Stimulated activated naive CD8-positive, alpha-beta T cell treated with anti-CD3 and anti-CD28 coated beads, Interleukin-15, Interleukin-2, amounts not matched to agents 100 ng/mL and 50 ng/mL, for 24 hours (primary cell): Measurements from ENCODE around the gene DSP.

Experiments
- H3K27ac Mint-ChIP-seq: one replicate; pipeline ENCODE4 v1.8.0; 2021; ENCODE audit warnings: mild to moderate bottlenecking, mixed read lengths
- H3K27me3 Mint-ChIP-seq: one replicate; pipeline ENCODE4 v1.8.0; 2021; ENCODE audit warnings: mixed read lengths
- H3K36me3 Mint-ChIP-seq: one replicate; pipeline ENCODE4 v1.8.0; 2021; ENCODE audit warnings: low read depth, mixed read lengths
- H3K4me1 Mint-ChIP-seq: one replicate; pipeline ENCODE4 v1.8.0; 2021; ENCODE audit warnings: low read depth, mixed read lengths
- H3K4me3 Mint-ChIP-seq: one replicate; pipeline ENCODE4 v1.8.0; 2021; ENCODE audit warnings: mild to moderate bottlenecking, mixed read lengths
- H3K9me3 Mint-ChIP-seq: one replicate; pipeline ENCODE4 v1.8.0; 2021; ENCODE audit warnings: mixed read lengths

Gene DSP

GRCh38 chr6:7561153-7561964, 19.9 kb downstream of the DSP start:
- Mint-ChIP-seq H3K4me3 (no peak overlapping the region), H3K27ac (no peak overlapping the region), H3K27me3 (peaks cover 48% of the 10 kb centered on the region)

GRCh38 chr6:7562769-7563168, 21.3 kb downstream of the DSP start:
- no peaks in the 10 kb centered on the region for H3K4me1 Mint-ChIP-seq
- H3K27me3 Mint-ChIP-seq: peaks cover 47% of the 10 kb centered on the region
- no peak overlapping the region for H3K4me3 Mint-ChIP-seq
- H3K36me3 Mint-ChIP-seq: no peaks in the 10 kb centered on the region
- H3K27ac Mint-ChIP-seq: no peak overlapping the region
- no peaks in the 10 kb centered on the region for H3K9me3 Mint-ChIP-seq

More at GRCh38 chr6:7561153-7561964, 19.9 kb downstream of the DSP start:
- Mint-ChIP-seq H3K4me1 (no peaks in the 10 kb centered on the region), H3K9me3 (no peaks in the 10 kb centered on the region), H3K36me3 (no peaks in the 10 kb centered on the region)

- Mint-ChIP-seq H3K36me3 (no peaks in the 10 kb centered on the region), H3K27me3 (peaks cover 56% of the 10 kb centered on the region), H3K27ac (no peak overlapping the region), H3K4me3 (no peak overlapping the region), H3K4me1 (no peaks in the 10 kb centered on the region), H3K9me3 (no peaks in the 10 kb centered on the region)
Observed at GRCh38 chr6:7566107-7566506, 24.6 kb downstream of the DSP start.

GRCh38 chr6:7566617-7567173, 25.2 kb downstream of the DSP start:
- Mint-ChIP-seq H3K9me3 (no peaks in the 10 kb centered on the region), H3K36me3 (no peaks in the 10 kb centered on the region), H3K4me1 (no peaks in the 10 kb centered on the region), H3K27ac (no peak overlapping the region), H3K27me3 (peaks cover 50% of the 10 kb centered on the region), H3K4me3 (no peak overlapping the region)

GRCh38 chr6:7568021-7568420, 26.6 kb downstream of the DSP start:
- H3K4me1 Mint-ChIP-seq: no peaks in the 10 kb centered on the region
- no peaks in the 10 kb centered on the region for H3K36me3 Mint-ChIP-seq
- no peak overlapping the region for H3K27ac Mint-ChIP-seq
- H3K9me3 Mint-ChIP-seq: no peaks in the 10 kb centered on the region
- no peak overlapping the region for H3K4me3 Mint-ChIP-seq
- H3K27me3 Mint-ChIP-seq: peaks cover 46% of the 10 kb centered on the region

GRCh38 chr6:7569082-7569481, 27.6 kb downstream of the DSP start:
- H3K27ac Mint-ChIP-seq: no peak overlapping the region
- no peaks in the 10 kb centered on the region for H3K36me3 Mint-ChIP-seq
- H3K4me1 Mint-ChIP-seq: no peaks in the 10 kb centered on the region
- H3K4me3 Mint-ChIP-seq: no peak overlapping the region
- H3K9me3 Mint-ChIP-seq: no peaks in the 10 kb centered on the region
- peaks cover 44% of the 10 kb centered on the region for H3K27me3 Mint-ChIP-seq

- no peak overlapping the region for H3K27ac Mint-ChIP-seq
- H3K36me3 Mint-ChIP-seq: no peaks in the 10 kb centered on the region
- no peak overlapping the region for H3K4me3 Mint-ChIP-seq
- no peaks in the 10 kb centered on the region for H3K4me1 Mint-ChIP-seq
- H3K9me3 Mint-ChIP-seq: no peaks in the 10 kb centered on the region
- H3K27me3 Mint-ChIP-seq: peaks cover 32% of the 10 kb centered on the region
Observed at GRCh38 chr6:7572213-7572943, 30.9 kb downstream of the DSP start.

GRCh38 chr6:7574500-7574899, 33.0 kb downstream of the DSP start:
- H3K36me3 Mint-ChIP-seq: no peaks in the 10 kb centered on the region
- peaks cover 26% of the 10 kb centered on the region for H3K27me3 Mint-ChIP-seq
- no peak overlapping the region for H3K4me3 Mint-ChIP-seq
- H3K9me3 Mint-ChIP-seq: no peaks in the 10 kb centered on the region
- no peak overlapping the region for H3K27ac Mint-ChIP-seq
- H3K4me1 Mint-ChIP-seq: no peaks in the 10 kb centered on the region

GRCh38 chr6:7578516-7578915, 37.0 kb downstream of the DSP start:
- H3K9me3 Mint-ChIP-seq: no peaks in the 10 kb centered on the region
- no peak overlapping the region for H3K4me3 Mint-ChIP-seq
- peaks cover 17% of the 10 kb centered on the region for H3K27me3 Mint-ChIP-seq
- no peak overlapping the region for H3K27ac Mint-ChIP-seq
- no peaks in the 10 kb centered on the region for H3K36me3 Mint-ChIP-seq
- no peaks in the 10 kb centered on the region for H3K4me1 Mint-ChIP-seq

- Mint-ChIP-seq H3K4me3 (no peak overlapping the region), H3K36me3 (no peaks in the 10 kb centered on the region), H3K4me1 (no peaks in the 10 kb centered on the region), H3K27me3 (peaks cover 15% of the 10 kb centered on the region), H3K9me3 (no peaks in the 10 kb centered on the region), H3K27ac (no peak overlapping the region)
Observed at GRCh38 chr6:7578931-7579330, 37.5 kb downstream of the DSP start.

- H3K4me1 Mint-ChIP-seq: no peaks in the 10 kb centered on the region
- no peaks in the 10 kb centered on the region for H3K36me3 Mint-ChIP-seq
- no peak overlapping the region for H3K4me3 Mint-ChIP-seq
- no peak overlapping the region for H3K27ac Mint-ChIP-seq
- H3K27me3 Mint-ChIP-seq: peaks cover 15% of the 10 kb centered on the region
- no peaks in the 10 kb centered on the region for H3K9me3 Mint-ChIP-seq
Observed at GRCh38 chr6:7579851-7580250, 38.4 kb downstream of the DSP start.

GRCh38 chr6:7580537-7580926, 39.1 kb downstream of the DSP start:
- H3K4me3 Mint-ChIP-seq: no peak overlapping the region
- peaks cover 10% of the 10 kb centered on the region for H3K27me3 Mint-ChIP-seq
- no peaks in the 10 kb centered on the region for H3K9me3 Mint-ChIP-seq
- H3K36me3 Mint-ChIP-seq: no peaks in the 10 kb centered on the region
- no peak overlapping the region for H3K27ac Mint-ChIP-seq
- no peaks in the 10 kb centered on the region for H3K4me1 Mint-ChIP-seq

- Mint-ChIP-seq H3K27me3 (peaks cover 9% of the 10 kb centered on the region), H3K27ac (no peak overlapping the region), H3K36me3 (no peaks in the 10 kb centered on the region), H3K4me1 (no peaks in the 10 kb centered on the region), H3K9me3 (no peaks in the 10 kb centered on the region), H3K4me3 (no peak overlapping the region)
Observed at GRCh38 chr6:7580927-7581618, 39.6 kb downstream of the DSP start.

GRCh38 chr6:7585287-7585930, 43.9 kb downstream of the DSP start:
- Mint-ChIP-seq H3K4me1 (peaks cover 16% of the 10 kb centered on the region), H3K27me3 (no peaks in the 10 kb centered on the region), H3K36me3 (no peaks in the 10 kb centered on the region), H3K4me3 (no peak overlapping the region), H3K9me3 (no peaks in the 10 kb centered on the region), H3K27ac (no peak overlapping the region)
